K562 (cell line): Measurements from ENCODE around the gene KLRC3. TPM values are rescaled to one million over a fixed set of nuclear protein-coding genes. Genes with fewer than 3 reads are reported as not detected.

Source experiments
- ARID3A ChIP-seq: IDR thresholded peaks from 2 replicates; pipeline ENCODE4 v1.6.1; 2012; ENCODE audit warnings: low read depth, low read length, improper control_type of control experiment, borderline replicate concordance
- ATF2 ChIP-seq: sonication (generic); formaldehyde crosslinking; IDR thresholded peaks from 2 replicates; pipeline ENCODE4 v1.8.1; 2022; ENCODE audit warnings: missing genetic modification reagents
- CBX8 ChIP-seq: fragments of 200-600 bp; sonication (generic); IDR thresholded peaks from 2 replicates; pipeline ENCODE4 v1.6.1; 2012; ENCODE audit warnings: borderline replicate concordance, mixed run types, low read depth, mild to moderate bottlenecking, moderate library complexity, mixed read lengths, low read length, control low read depth, inconsistent platforms; ENCODE audit not compliant: poor library complexity, severe bottlenecking; ENCODE audit errors: extremely low read depth
- CHCHD3 ChIP-seq: fragments of 250-450 bp; sonication (Bioruptor Pico); IDR thresholded peaks from 2 replicates; pipeline ENCODE4 v2.1.2; 2022; ENCODE audit warnings: mild to moderate bottlenecking
- FOXK2 ChIP-seq, 2 experiments: fragments of 450-650 bp; IDR thresholded peaks in 1 of 2; conservative IDR thresholded peaks in 1 of 2; 2 replicates each; pipeline ENCODE4 v1.6.1; 2016; ENCODE audit warnings: low read depth in 2 of 2, mild to moderate bottlenecking in 1 of 2
- FOXO4 ChIP-seq: fragments of 450-650 bp; formaldehyde crosslinking; IDR thresholded peaks from 2 replicates; pipeline ENCODE4 v1.4.0; 2020; ENCODE audit warnings: mild to moderate bottlenecking, moderate library complexity
- MEF2D ChIP-seq: conservative IDR thresholded peaks from 2 replicates; pipeline ENCODE4 v1.6.1; 2016; ENCODE audit warnings: low read depth, missing genetic modification characterization, missing compliant biosample characterization
- MITF ChIP-seq: IDR thresholded peaks from 2 replicates; pipeline ENCODE4 v1.6.1; 2014; ENCODE audit warnings: antibody characterized with exemption
- NFIX ChIP-seq: fragments of 250-450 bp; sonication (Bioruptor Pico); IDR thresholded peaks from 2 replicates; pipeline ENCODE4 v1.4.0; 2020; ENCODE audit warnings: low read depth, mild to moderate bottlenecking, moderate library complexity
- TEAD4 ChIP-seq, 2 experiments: sonication (generic) in 1 of 2; formaldehyde crosslinking in 1 of 2; IDR thresholded peaks; 2 replicates each; pipeline versions ENCODE4 v1.6.1 to v1.8.0; 2012 to 2022; ENCODE audit warnings: borderline replicate concordance in 1 of 2, inconsistent platforms in 1 of 2, low read length in 1 of 2, mild to moderate bottlenecking in 1 of 2, missing genetic modification reagents in 1 of 2
- THRAP3 ChIP-seq: fragments of 450-650 bp; IDR thresholded peaks from 2 replicates; pipeline ENCODE4 v1.6.1; 2016; ENCODE audit warnings: mild to moderate bottlenecking, inconsistent platforms, borderline replicate concordance
- polyA plus RNA-seq, 8 experiments: library from polyadenylated mRNA; depleted of rRNA in 4 of 8; stranded (reverse) in 5 of 8; unstranded in 3 of 8; fragments of >200 nt; fragmentation: Nextera tagmentation in 2 of 8; fragmentation: Illumina TruSeq in 1 of 8; extraction: Ambion mirVana in 2 of 8; extraction: Trizol in 1 of 8; gene quantifications; 2 replicates each; pipeline versions ENCODE4 v1.2.1 to v1.2.3, GENCODE V29; 2011 to 2014; ENCODE audit warnings: inconsistent platforms in 1 of 8, missing spikeins in 1 of 8
- total RNA-seq, 7 experiments: library from RNA; depleted of rRNA in 6 of 7; stranded (reverse); fragments of >200 nt in 6 of 7; fragmentation: Illumina TruSeq in 2 of 7; extraction: Trizol in 2 of 7; gene quantifications; 2 replicates each; pipeline versions ENCODE4 v1.2.1 to v1.2.3, GENCODE V29; 2011 to 2021; ENCODE audit warnings: low replicate concordance in 1 of 7

The KLRC3 gene
- total and polyA plus RNA-seq, 9 of the 15 experiments (the other 6 are each of a cell fraction or from before 2014, with no cell fraction given), result 0.09 to 0.32 (median 0.18) TPM; not detected in 5

GRCh38 chr12:10409392-10409791 is 11.0 kb downstream of the KLRC3 start, which contains the start of gene KLRC4 (continued):
- TF ChIP-seq MITF (no peak), CHCHD3 (CRISPR knock-in tag) (no peak), CBX8 (no peak), NFIX (no peak), ARID3A (0 out of 2 replicates have a peak, but pooled peaks have one; percentile 18), ATF2 (CRISPR knock-in tag) (no peak), MEF2D (tag) (no peak), FOXO4 (CRISPR knock-in tag) (no peak), THRAP3 (no peak), TEAD4 (IDR thresholded peaks at IDR 0.05; ENCODE audit: low read length) (0 out of 2 replicates have a peak, but pooled peaks have one; percentile 31), TEAD4 (CRISPR knock-in tag; IDR thresholded peaks at IDR 0.05; ENCODE audit: borderline replicate concordance) (no peak), FOXK2 (conservative IDR thresholded peaks at IDR 0.05 in 1 of 2, IDR thresholded peaks at IDR 0.05 in 1 of 2; ENCODE audit: low read depth in 2 of 2) (0 out of 4 replicates have a peak, but pooled peaks of 1 of the 2 experiments have one; percentile 32)
